SK-N-SH (cell line): ENCODE results near the gene AIFM3. TPM values are rescaled to one million over a fixed set of nuclear protein-coding genes. Genes with fewer than 3 reads are reported as not detected.

Experiments used
- CTCF ChIA-PET: fragments of 300-600, 350-600 bp; formaldehyde crosslinking; extraction: SDS; loops from one replicate; lab custom pipeline; 2021; lab: Yijun Ruan, JAX
- POLR2A ChIA-PET: fragments of 350-600 bp; sonication (Branson Sonifier 250); formaldehyde crosslinking; extraction: SDS; loops from one replicate; lab custom pipeline; 2020; ENCODE audit warnings: antibody characterized with exemption, inconsistent platforms; lab: Yijun Ruan, JAX
- DNase-seq: peaks from one replicate; pipeline ENCODE4 v3.0.0; 2012
- H2AFZ ChIP-seq: fragments of 200-600 bp; sonication (generic); 2 replicates; pipeline ENCODE4 v1.8.1; 2016; ENCODE audit warnings: antibody characterized with exemption, mild to moderate bottlenecking, low read depth
- H3F3A ChIP-seq: fragments of 200-600 bp; sonication (generic); replicated peaks from 2 replicates; pipeline ENCODE3; 2016; ENCODE audit warnings: antibody characterized with exemption, mild to moderate bottlenecking; ENCODE audit not compliant: insufficient read depth
- H3K27ac ChIP-seq, 2 experiments: fragments of 200-500 bp in 1 of 2; fragments of 200-600 bp in 1 of 2; sonication (Bioruptor generic) in 1 of 2; sonication (generic), shearing (Covaris generic) in 1 of 2; 2 replicates each; pipeline versions ENCODE4 v1.5.1 to v1.6.1; 2014 to 2016; ENCODE audit warnings: low read depth in 2 of 2, inconsistent platforms in 1 of 2, low read length in 1 of 2, mild to moderate bottlenecking in 1 of 2, mixed read lengths in 1 of 2
- H3K27me3 ChIP-seq: fragments of 200-600 bp; sonication (generic), shearing (Covaris generic); 2 replicates; pipeline ENCODE4 v1.6.1; 2016; ENCODE audit warnings: mixed run types; ENCODE audit not compliant: insufficient read depth
- H3K36me3 ChIP-seq, 2 experiments: fragments of 200-500 bp in 1 of 2; fragments of 200-600 bp in 1 of 2; sonication (Bioruptor generic) in 1 of 2; sonication (generic) in 1 of 2; replicated peaks in 1 of 2; 2 replicates each; pipeline versions ENCODE3 to v1.5.1; 2014 to 2016; ENCODE audit warnings: low read length in 1 of 2, mild to moderate bottlenecking in 1 of 2; ENCODE audit not compliant: insufficient read depth in 2 of 2, control insufficient read depth in 1 of 2
- H3K4me1 ChIP-seq, 2 experiments: fragments of 200-500 bp in 1 of 2; fragments of 200-600 bp in 1 of 2; sonication (Bioruptor generic) in 1 of 2; sonication (generic), shearing (Covaris generic) in 1 of 2; 2 replicates each; pipeline versions ENCODE4 v1.5.1 to v1.6.1; 2014 to 2016; ENCODE audit warnings: low read depth in 1 of 2, low read length in 1 of 2, mixed run types in 1 of 2; ENCODE audit not compliant: insufficient read depth in 2 of 2, control insufficient read depth in 1 of 2
- H3K4me2 ChIP-seq: fragments of 200-600 bp; sonication (generic), shearing (Covaris generic); 2 replicates; pipeline ENCODE4 v1.6.1; 2017; ENCODE audit warnings: mixed run types
- H3K4me3 ChIP-seq, 2 experiments: fragments of 200-500 bp in 1 of 2; fragments of 200-600 bp in 1 of 2; sonication (Bioruptor generic) in 1 of 2; sonication (generic), shearing (Covaris generic) in 1 of 2; 2 replicates each; pipeline versions ENCODE4 v1.5.1 to v1.8.1; 2014 to 2016; ENCODE audit warnings: low read depth in 2 of 2, inconsistent platforms in 1 of 2, low read length in 1 of 2, mild to moderate bottlenecking in 1 of 2, mixed read lengths in 1 of 2, moderate library complexity in 1 of 2
- H3K79me2 ChIP-seq: fragments of 200-600 bp; sonication (generic); 2 replicates; pipeline ENCODE4 v1.8.1; 2017; ENCODE audit warnings: mild to moderate bottlenecking; ENCODE audit not compliant: insufficient read depth
- H3K9ac ChIP-seq: fragments of 200-600 bp; sonication (generic); 2 replicates; pipeline ENCODE4 v1.6.1; 2017; ENCODE audit warnings: mixed run types
- H3K9me2 ChIP-seq: fragments of 200-600 bp; sonication (generic); 2 replicates; pipeline ENCODE4 v1.6.1; 2017; ENCODE audit warnings: mixed run types
- H3K9me3 ChIP-seq: fragments of 200-600 bp; sonication (generic); 2 replicates; pipeline ENCODE4 v1.6.1; 2017; ENCODE audit warnings: mixed run types, mild to moderate bottlenecking, moderate library complexity
- H4K20me1 ChIP-seq: fragments of 200-600 bp; sonication (generic); 2 replicates; pipeline ENCODE4 v1.6.1; 2017; ENCODE audit warnings: mild to moderate bottlenecking, mixed run types; ENCODE audit not compliant: insufficient read depth
- EZH2phosphoT487 ChIP-seq: fragments of 200-600 bp; sonication (generic); IDR thresholded peaks from 2 replicates; pipeline ENCODE4 v1.6.1; 2017; ENCODE audit warnings: low read depth, mixed run types, mild to moderate bottlenecking, antibody characterized with exemption, moderate library complexity, borderline replicate concordance
- FOXM1 ChIP-seq: IDR thresholded peaks from 2 replicates; pipeline ENCODE4 v1.4.0; 2012; ENCODE audit warnings: low read depth, mild to moderate bottlenecking
- JUND ChIP-seq: IDR thresholded peaks from 2 replicates; pipeline ENCODE4 v1.4.0; 2012
- MXI1 ChIP-seq: IDR thresholded peaks from 2 replicates; pipeline ENCODE4 v1.6.1; 2012; ENCODE audit warnings: mild to moderate bottlenecking, low read depth, low read length, improper control_type of control experiment
- NFIC ChIP-seq: IDR thresholded peaks from 2 replicates; pipeline ENCODE4 v1.4.0; 2012; ENCODE audit warnings: borderline replicate concordance
- POLR2AphosphoS5 ChIP-seq: IDR thresholded peaks from 2 replicates; pipeline ENCODE4 v1.6.1; 2012; ENCODE audit warnings: low read depth, low read length
- RAD21 ChIP-seq: IDR thresholded peaks from 2 replicates; pipeline ENCODE4 v1.6.1; 2012; ENCODE audit warnings: mild to moderate bottlenecking, low read length
- RCOR1 ChIP-seq: fragments of 150-350 bp; IDR thresholded peaks from 2 replicates; pipeline ENCODE4 v1.6.1; 2017; ENCODE audit warnings: antibody characterized with exemption, low read length
- RXRA ChIP-seq: IDR thresholded peaks from 2 replicates; pipeline ENCODE4 v1.4.0; 2012; ENCODE audit warnings: low read depth, mild to moderate bottlenecking, borderline replicate concordance
- SIN3A ChIP-seq: IDR thresholded peaks from 2 replicates; pipeline ENCODE4 v1.6.1; 2012; ENCODE audit warnings: low read depth, mild to moderate bottlenecking, low read length, moderate library complexity, borderline replicate concordance
- SMC3 ChIP-seq: IDR thresholded peaks from 2 replicates; pipeline ENCODE4 v1.6.1; 2012; ENCODE audit warnings: low read depth, low read length, improper control_type of control experiment
- TAF1 ChIP-seq: IDR thresholded peaks from 2 replicates; pipeline ENCODE4 v1.6.1; 2012; ENCODE audit warnings: low read depth, mild to moderate bottlenecking, low read length, moderate library complexity, borderline replicate concordance
- TEAD4 ChIP-seq: IDR thresholded peaks from 2 replicates; pipeline ENCODE4 v1.4.0; 2012; ENCODE audit warnings: mild to moderate bottlenecking, borderline replicate concordance; ENCODE audit not compliant: insufficient read depth
- YY1 ChIP-seq: IDR thresholded peaks from 2 replicates; pipeline ENCODE4 v1.4.0; 2012; ENCODE audit warnings: low read depth, mild to moderate bottlenecking
- WGBS: methylation state at CpG from one replicate; pipeline ENCODE4 v1.1.6; 2017; ENCODE audit warnings: low lambda C conversion rate; 5-methylcytosine and 5-hydroxymethylcytosine counted together
- polyA plus RNA-seq, 3 experiments: library from polyadenylated mRNA; depleted of rRNA; stranded (reverse); fragments of >200 nt; gene quantifications; 2 replicates each; pipeline ENCODE4 v1.2.3, GENCODE V29; 2012
- TF ChIP-seq, protein P1 (sequence below): fragments of 150-350 bp; IDR thresholded peaks from 2 replicates; pipeline ENCODE4 v1.6.1; 2016; ENCODE audit warnings: mild to moderate bottlenecking, low read depth, low read length
- TF ChIP-seq, protein P2 (sequence below): IDR thresholded peaks from 2 replicates; pipeline ENCODE4 v1.6.1; 2012; ENCODE audit warnings: mild to moderate bottlenecking, low read depth, low read length, moderate library complexity
- TF ChIP-seq, protein P3 (sequence below): fragments of 150-350 bp; IDR thresholded peaks from 2 replicates; pipeline ENCODE4 v1.6.1; 2017; ENCODE audit warnings: antibody characterized with exemption, low read length, low read depth, borderline replicate concordance

Gene AIFM3
- polyA plus RNA-seq, 1 of the 3 experiments (the other 2 are of a cell fraction), result 1.7 TPM

DNA sequence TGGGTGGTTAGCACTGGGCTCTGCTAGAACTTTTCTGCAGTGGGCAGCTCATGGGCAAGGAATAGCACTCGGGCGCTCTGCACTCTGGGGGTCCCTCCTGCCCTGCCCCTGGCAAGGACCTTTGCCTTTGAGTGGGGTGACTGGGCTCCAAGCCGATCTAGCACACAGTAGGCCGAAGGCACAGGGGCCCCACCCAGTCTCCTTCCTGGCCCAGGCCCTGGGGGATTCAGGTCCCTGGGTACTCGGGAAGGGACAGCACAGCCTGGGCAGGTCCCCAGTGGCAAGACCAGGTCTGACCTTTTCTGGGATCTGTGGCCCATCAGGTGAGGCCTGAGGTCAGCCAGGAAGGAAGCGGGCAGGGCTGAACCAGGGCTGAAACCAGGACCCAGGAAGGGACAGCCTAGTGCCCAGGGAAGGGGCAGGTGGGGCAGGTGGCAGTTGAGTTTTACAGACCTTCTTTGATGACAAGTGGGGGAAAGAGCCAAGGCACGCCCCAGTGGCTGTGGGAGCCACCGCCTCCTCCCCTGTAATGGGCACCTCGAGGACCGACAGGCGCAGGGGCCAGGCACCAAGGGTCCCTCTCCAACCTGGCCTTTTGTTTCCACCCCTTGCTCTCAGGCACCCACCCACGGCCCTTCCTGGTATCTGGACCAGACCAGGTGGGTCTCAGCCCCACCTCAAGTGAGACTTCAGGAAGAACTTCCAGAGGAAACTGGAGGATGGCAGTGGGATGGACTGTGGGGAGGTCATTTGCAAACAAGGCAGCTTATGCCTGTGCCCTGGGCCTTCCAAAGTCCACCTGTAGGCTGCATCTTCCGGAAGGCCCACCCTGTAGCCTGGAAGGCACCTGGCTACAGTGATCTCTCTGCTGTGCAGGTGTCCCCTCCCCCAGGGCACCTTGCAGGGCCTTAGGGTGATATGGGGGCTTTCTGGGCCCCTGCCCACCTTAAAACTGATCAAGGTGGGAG, 883 bp upstream of the AIFM3 start:
- TF ChIP-seq NFIC (no peak), SIN3A (no peak), FOXM1 (no peak), RAD21 (no peak), SMC3 (no peak), MXI1 (no peak), RCOR1 (no peak), TEAD4 (no peak), TAF1 (no peak), YY1 (no peak), RXRA (no peak), EZH2phosphoT487 (no peak), POLR2AphosphoS5 (no peak), JUND (no peak)
- TF ChIP-seq, protein P1, sequence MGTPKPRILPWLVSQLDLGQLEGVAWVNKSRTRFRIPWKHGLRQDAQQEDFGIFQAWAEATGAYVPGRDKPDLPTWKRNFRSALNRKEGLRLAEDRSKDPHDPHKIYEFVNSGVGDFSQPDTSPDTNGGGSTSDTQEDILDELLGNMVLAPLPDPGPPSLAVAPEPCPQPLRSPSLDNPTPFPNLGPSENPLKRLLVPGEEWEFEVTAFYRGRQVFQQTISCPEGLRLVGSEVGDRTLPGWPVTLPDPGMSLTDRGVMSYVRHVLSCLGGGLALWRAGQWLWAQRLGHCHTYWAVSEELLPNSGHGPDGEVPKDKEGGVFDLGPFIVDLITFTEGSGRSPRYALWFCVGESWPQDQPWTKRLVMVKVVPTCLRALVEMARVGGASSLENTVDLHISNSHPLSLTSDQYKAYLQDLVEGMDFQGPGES, result no peak
- TF ChIP-seq, protein P2, sequence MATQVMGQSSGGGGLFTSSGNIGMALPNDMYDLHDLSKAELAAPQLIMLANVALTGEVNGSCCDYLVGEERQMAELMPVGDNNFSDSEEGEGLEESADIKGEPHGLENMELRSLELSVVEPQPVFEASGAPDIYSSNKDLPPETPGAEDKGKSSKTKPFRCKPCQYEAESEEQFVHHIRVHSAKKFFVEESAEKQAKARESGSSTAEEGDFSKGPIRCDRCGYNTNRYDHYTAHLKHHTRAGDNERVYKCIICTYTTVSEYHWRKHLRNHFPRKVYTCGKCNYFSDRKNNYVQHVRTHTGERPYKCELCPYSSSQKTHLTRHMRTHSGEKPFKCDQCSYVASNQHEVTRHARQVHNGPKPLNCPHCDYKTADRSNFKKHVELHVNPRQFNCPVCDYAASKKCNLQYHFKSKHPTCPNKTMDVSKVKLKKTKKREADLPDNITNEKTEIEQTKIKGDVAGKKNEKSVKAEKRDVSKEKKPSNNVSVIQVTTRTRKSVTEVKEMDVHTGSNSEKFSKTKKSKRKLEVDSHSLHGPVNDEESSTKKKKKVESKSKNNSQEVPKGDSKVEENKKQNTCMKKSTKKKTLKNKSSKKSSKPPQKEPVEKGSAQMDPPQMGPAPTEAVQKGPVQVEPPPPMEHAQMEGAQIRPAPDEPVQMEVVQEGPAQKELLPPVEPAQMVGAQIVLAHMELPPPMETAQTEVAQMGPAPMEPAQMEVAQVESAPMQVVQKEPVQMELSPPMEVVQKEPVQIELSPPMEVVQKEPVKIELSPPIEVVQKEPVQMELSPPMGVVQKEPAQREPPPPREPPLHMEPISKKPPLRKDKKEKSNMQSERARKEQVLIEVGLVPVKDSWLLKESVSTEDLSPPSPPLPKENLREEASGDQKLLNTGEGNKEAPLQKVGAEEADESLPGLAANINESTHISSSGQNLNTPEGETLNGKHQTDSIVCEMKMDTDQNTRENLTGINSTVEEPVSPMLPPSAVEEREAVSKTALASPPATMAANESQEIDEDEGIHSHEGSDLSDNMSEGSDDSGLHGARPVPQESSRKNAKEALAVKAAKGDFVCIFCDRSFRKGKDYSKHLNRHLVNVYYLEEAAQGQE, result no peak
- TF ChIP-seq, protein P3, sequence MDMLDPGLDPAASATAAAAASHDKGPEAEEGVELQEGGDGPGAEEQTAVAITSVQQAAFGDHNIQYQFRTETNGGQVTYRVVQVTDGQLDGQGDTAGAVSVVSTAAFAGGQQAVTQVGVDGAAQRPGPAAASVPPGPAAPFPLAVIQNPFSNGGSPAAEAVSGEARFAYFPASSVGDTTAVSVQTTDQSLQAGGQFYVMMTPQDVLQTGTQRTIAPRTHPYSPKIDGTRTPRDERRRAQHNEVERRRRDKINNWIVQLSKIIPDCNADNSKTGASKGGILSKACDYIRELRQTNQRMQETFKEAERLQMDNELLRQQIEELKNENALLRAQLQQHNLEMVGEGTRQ, result no peak
- TF ChIP-seq, all 33 proteins: peak for 0
- WGBS, result 97% methylated on average over 7 of the region's 13 CpGs
- CTCF ChIA-PET, result interaction anchor here (1.4 to 7.0 kb wide), 3 partner anchors 8 to 80 kb away, joined by 3 to 44 read pairs (median 16); no protein-coding TSS in a partner anchor
- no peaks in the 10 kb centered on the region for H3K9me2 ChIP-seq
- H3K9me3 ChIP-seq, result no peaks in the 10 kb centered on the region
- POLR2A ChIA-PET, result no interaction called here
- H3K27ac ChIP-seq, result no peak overlapping the region
- no peak overlapping the region for H3K4me2 ChIP-seq
- H3F3A ChIP-seq, result no peaks in the 10 kb centered on the region
- no peak overlapping the region for H3K9ac ChIP-seq
- H3K79me2 ChIP-seq, result no peaks in the 10 kb centered on the region
- H4K20me1 ChIP-seq, result no peaks in the 10 kb centered on the region
- no peaks in the 10 kb centered on the region for H3K27me3 ChIP-seq
- no peaks in the 10 kb centered on the region for H3K36me3 ChIP-seq
- no peak overlapping the region for H3K4me3 ChIP-seq
- peaks cover 0 to 26% of the 10 kb centered on the region in 2 experiments; a peak in 1 of 4 replicates for H3K4me1 ChIP-seq
- DNase-seq, result peak; percentile 47
- H2AFZ ChIP-seq, result no peak overlapping the region
